ENCODE results near the gene FCGBP. TPM values are rescaled to one million over a fixed set of nuclear protein-coding genes. Genes with fewer than 3 reads are reported as not detected.

FCGBP gene
- total RNA-seq (10 to 100 TPM; 49.5 to 65.8 TPM), polyA plus RNA-seq (1 to 10 TPM; 1.3 to 3.4 TPM)
- long read RNA-seq, donor 1, partial matches to known transcripts = 37 of 37 reads
- long read RNA-seq, donor 1, other reads (novel, unspliced or antisense) = 0 of 37 reads
- long read RNA-seq, donor 2, partial matches to known transcripts = 6 of 6 reads
- long read RNA-seq, donor 2, other reads (novel, unspliced or antisense) = 0 of 6 reads
- long read RNA-seq, donor 3 = 0 reads
- long read RNA-seq, donor 4, partial matches to known transcripts = 26 of 26 reads
- long read RNA-seq, donor 4, other reads (novel, unspliced or antisense) = 0 of 26 reads
- long read RNA-seq, donor 5, full-length matches to known transcripts = 1 of 27 reads
- long read RNA-seq, donor 5, partial matches to known transcripts = 26 of 27 reads
- long read RNA-seq, donor 5, other reads (novel, unspliced or antisense) = 0 of 27 reads

GRCh38 chr19:39934584-39935363 is at the start of gene FCGBP:
TSS of gene FCGBP (minus strand) at chr19:39934634.
- WGBS, 2 donors = 81 to 85% methylated on average over 5 of the region's 5 CpGs
- peaks cover 0 to 2% (median 0%) of the 10 kb centered on the region in 5 donors for H3K4me1 ChIP-seq (ENCODE audit: control insufficient read depth in 5 of 5, insufficient read depth in 5 of 5, low read length in 5 of 5)
- no peak within 1 kb of the TSS for H3K9ac ChIP-seq (ENCODE audit: insufficient read depth in 1 of 2, low read length in 2 of 2)
- no peaks in the 10 kb centered on the region for H3K36me3 ChIP-seq (ENCODE audit: control insufficient read depth in 4 of 4, insufficient read depth in 4 of 4, low read length in 4 of 4)
- H3K9me3 ChIP-seq (ENCODE audit: control insufficient read depth in 4 of 4, insufficient read depth in 3 of 4, low read length in 3 of 4) = no peaks in the 10 kb centered on the region
- no peaks in the 10 kb centered on the region for H3K27me3 ChIP-seq (ENCODE audit: control insufficient read depth in 3 of 3, insufficient read depth in 3 of 3, low read length in 2 of 3)
- ATAC-seq (ENCODE audit: insufficient read depth, low FRiP score) (no peak), DNase-seq (no peak)
- H3K27ac ChIP-seq (ENCODE audit: low read depth in 1 of 2, low read length in 1 of 2) = no peak within 1 kb of the TSS
- TF ChIP-seq, protein P1, sequence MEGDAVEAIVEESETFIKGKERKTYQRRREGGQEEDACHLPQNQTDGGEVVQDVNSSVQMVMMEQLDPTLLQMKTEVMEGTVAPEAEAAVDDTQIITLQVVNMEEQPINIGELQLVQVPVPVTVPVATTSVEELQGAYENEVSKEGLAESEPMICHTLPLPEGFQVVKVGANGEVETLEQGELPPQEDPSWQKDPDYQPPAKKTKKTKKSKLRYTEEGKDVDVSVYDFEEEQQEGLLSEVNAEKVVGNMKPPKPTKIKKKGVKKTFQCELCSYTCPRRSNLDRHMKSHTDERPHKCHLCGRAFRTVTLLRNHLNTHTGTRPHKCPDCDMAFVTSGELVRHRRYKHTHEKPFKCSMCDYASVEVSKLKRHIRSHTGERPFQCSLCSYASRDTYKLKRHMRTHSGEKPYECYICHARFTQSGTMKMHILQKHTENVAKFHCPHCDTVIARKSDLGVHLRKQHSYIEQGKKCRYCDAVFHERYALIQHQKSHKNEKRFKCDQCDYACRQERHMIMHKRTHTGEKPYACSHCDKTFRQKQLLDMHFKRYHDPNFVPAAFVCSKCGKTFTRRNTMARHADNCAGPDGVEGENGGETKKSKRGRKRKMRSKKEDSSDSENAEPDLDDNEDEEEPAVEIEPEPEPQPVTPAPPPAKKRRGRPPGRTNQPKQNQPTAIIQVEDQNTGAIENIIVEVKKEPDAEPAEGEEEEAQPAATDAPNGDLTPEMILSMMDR (IDR thresholded peaks at IDR 0.05; ENCODE audit: control extremely low read depth, extremely low read depth) = no peak
- no peak within 1 kb of the TSS for H3K4me3 ChIP-seq

GRCh38 chr19:39983695-39984300 is 49.4 kb upstream of the FCGBP start:
- peaks cover 7 to 25% (median 16%) of the 10 kb centered on the region in 4 donors for H3K36me3 ChIP-seq (ENCODE audit: control insufficient read depth in 4 of 4, insufficient read depth in 4 of 4, low read length in 4 of 4)
- ATAC-seq (ENCODE audit: insufficient read depth, low FRiP score) (no peak), DNase-seq (no peak)
- TF ChIP-seq, protein P1 (IDR thresholded peaks at IDR 0.05; ENCODE audit: control extremely low read depth, extremely low read depth) = no peak
- H3K27ac ChIP-seq (ENCODE audit: low read depth in 1 of 2, low read length in 1 of 2) = no peak overlapping the region
- no peak overlapping the region for H3K4me3 ChIP-seq
- no peak overlapping the region for H3K9ac ChIP-seq (ENCODE audit: insufficient read depth in 1 of 2, low read length in 2 of 2)
- H3K4me1 ChIP-seq (ENCODE audit: control insufficient read depth in 5 of 5, insufficient read depth in 5 of 5, low read length in 5 of 5) = peaks cover 0 to 2% (median 0%) of the 10 kb centered on the region in 5 donors
- H3K9me3 ChIP-seq (ENCODE audit: control insufficient read depth in 4 of 4, insufficient read depth in 3 of 4, low read length in 3 of 4) = peaks cover 2 to 11% (median 5%) of the 10 kb centered on the region in 4 donors
- no peaks in the 10 kb centered on the region for H3K27me3 ChIP-seq (ENCODE audit: control insufficient read depth in 3 of 3, insufficient read depth in 3 of 3, low read length in 2 of 3)
- WGBS, 2 donors = 87 to 96% methylated on average over 5 of the region's 5 CpGs

- H3K36me3 ChIP-seq (ENCODE audit: control insufficient read depth in 4 of 4, insufficient read depth in 4 of 4, low read length in 4 of 4) = peaks cover 12 to 33% (median 23%) of the 10 kb centered on the region in 4 donors
- no peak for DNase-seq
These were observed 48.4 kb upstream of the FCGBP start for GRCh38 chr19:39982883-39983282.

More at GRCh38 chr19:39982883-39983282, 48.4 kb upstream of the FCGBP start:
- TF ChIP-seq, protein P1 (IDR thresholded peaks at IDR 0.05; ENCODE audit: control extremely low read depth, extremely low read depth) = no peak
- peaks cover 0 to 2% (median 0%) of the 10 kb centered on the region in 5 donors for H3K4me1 ChIP-seq (ENCODE audit: control insufficient read depth in 5 of 5, insufficient read depth in 5 of 5, low read length in 5 of 5)
- WGBS, 2 donors = 90 to 98% methylated on average over 1 of the region's 1 CpG
- no peak overlapping the region for H3K4me3 ChIP-seq
- H3K27ac ChIP-seq (ENCODE audit: low read depth in 1 of 2, low read length in 1 of 2) = no peak overlapping the region
- no peak overlapping the region for H3K9ac ChIP-seq (ENCODE audit: insufficient read depth in 1 of 2, low read length in 2 of 2)
- ATAC-seq (ENCODE audit: insufficient read depth, low FRiP score) = no peak
- peaks cover 2 to 11% (median 5%) of the 10 kb centered on the region in 4 donors for H3K9me3 ChIP-seq (ENCODE audit: control insufficient read depth in 4 of 4, insufficient read depth in 3 of 4, low read length in 3 of 4)
- no peaks in the 10 kb centered on the region for H3K27me3 ChIP-seq (ENCODE audit: control insufficient read depth in 3 of 3, insufficient read depth in 3 of 3, low read length in 2 of 3)
